NCI-H2196 treated with DMSO at 0.1 percent for 48 hours (cell line): Measurements from ENCODE around the gene GPR85.
"Not testable (repeated sequence)": the region's sequence is repeated elsewhere in the genome, so short reads cannot be mapped to it uniquely, and the experiment has no call there.

Experiments
- DNase-seq: peaks from one replicate; lab custom pipeline; 2025; ENCODE audit not compliant: unreplicated experiment; lab: John Stamatoyannopoulos, UW

Gene GPR85

GRCh38 chr7:113086431-113086888, at the start of gene GPR85:
Gene GPR85 (minus strand): TSS chr7:113086827. CDS start chr7:113084721, 2,106 bp downstream.
- no peak for DNase-seq

GRCh38 chr7:113134025-113134424, 47.4 kb upstream of the GPR85 start:
- DNase-seq: no peak

GRCh38 chr7:113131367-113131766, 44.7 kb upstream of the GPR85 start:
- no peak for DNase-seq

- DNase-seq: no peak
Measured at GRCh38 chr7:113128031-113128430, 41.4 kb upstream of the GPR85 start.

GRCh38 chr7:113125728-113126127, 39.1 kb upstream of the GPR85 start:
- no peak for DNase-seq

- DNase-seq: no peak
Measured at GRCh38 chr7:113122744-113123143, 36.1 kb upstream of the GPR85 start.

- DNase-seq: no peak
Measured at GRCh38 chr7:113120647-113121046, 34.0 kb upstream of the GPR85 start.

- no peak for DNase-seq
Measured at GRCh38 chr7:113119429-113119828, 32.8 kb upstream of the GPR85 start.

- DNase-seq: peak; percentile 91
Measured at GRCh38 chr7:113118074-113118959, 31.7 kb upstream of the GPR85 start, which contains the start of gene SMIM30. Gene SMIM30 (minus strand): TSS chr7:113118554. CDS start chr7:113117578, 976 bp downstream.

GRCh38 chr7:113117374-113117774, 30.7 kb upstream of the GPR85 start:
- not testable (repeated sequence) for DNase-seq

- no peak for DNase-seq
Measured at GRCh38 chr7:113113912-113114311, 27.3 kb upstream of the GPR85 start.

GRCh38 chr7:113109718-113110117, 23.1 kb upstream of the GPR85 start:
- DNase-seq: no peak

GRCh38 chr7:113100121-113100603, 13.5 kb upstream of the GPR85 start:
- no peak for DNase-seq

- DNase-seq: no peak
Measured at GRCh38 chr7:113099284-113099919, 12.8 kb upstream of the GPR85 start.

GRCh38 chr7:113094517-113095249, 8.1 kb upstream of the GPR85 start:
- no peak for DNase-seq

GRCh38 chr7:113093561-113093960, 6.9 kb upstream of the GPR85 start:
- no peak for DNase-seq

GRCh38 chr7:113092762-113093161, 6.1 kb upstream of the GPR85 start:
- DNase-seq: no peak

GRCh38 chr7:113087071-113087998, 708 bp upstream of the GPR85 start:
- peak; percentile 5 for DNase-seq

GRCh38 chr7:113085781-113086390, 741 bp downstream of the GPR85 start:
- DNase-seq: no peak
